Measurements from ENCODE around the gene HYPK. TPM values are rescaled to one million over a fixed set of nuclear protein-coding genes. Genes with fewer than 3 reads are reported as not detected.

The HYPK gene
- total RNA-seq (10 to 100 TPM; 23.6 to 24.6 TPM), polyA plus RNA-seq (10 to 100 TPM; 10.2 to 15.2 TPM)

GRCh38 chr15:43800286-43801141 is at the start of gene HYPK:
TSS of gene HYPK (plus strand) at chr15:43800599. CDS start at chr15:43800623, 24 bp downstream.
- H3K4me1 Mint-ChIP-seq = peaks cover 16 to 55% (median 39%) of the 10 kb centered on the region in 4 donors

DNA sequence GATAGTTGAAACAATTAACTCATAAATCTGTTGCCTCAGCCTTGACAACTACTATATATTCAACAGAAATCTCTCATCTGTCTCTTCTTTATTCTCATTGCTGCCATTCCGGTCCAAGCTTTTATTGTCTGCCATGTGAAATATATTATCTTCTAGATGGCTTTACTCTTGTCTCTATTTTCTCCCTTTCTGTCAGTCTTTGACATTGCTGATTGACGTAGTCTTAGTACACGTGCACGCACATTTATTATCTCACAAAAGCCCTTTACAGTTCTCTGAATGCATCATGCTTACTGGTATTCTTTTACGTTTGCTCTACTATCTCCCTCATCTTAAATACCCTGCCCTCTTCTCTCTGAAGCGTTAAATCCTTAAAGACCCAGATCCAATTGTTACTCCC is 48.5 kb upstream of the HYPK start:
- H3K27ac ChIP-seq (ENCODE audit: low read depth, low read length) = no peak overlapping the region
- intact Hi-C loops (cut with micrococcal nuclease) = no loop called here
- ChIA-PET CTCF (ENCODE audit: partially characterized antibody) (interaction anchor here (5.5 kb wide), 1 partner anchor 26 kb away, joined by 26 read pairs; the partner anchor contains the start of gene ELL3), POLR2A (ENCODE audit: partially characterized antibody) (interaction anchor here (2.1 kb wide), 1 partner anchor 41 kb away, joined by 9 read pairs; the partner anchor contains the start of gene SERF2)
- H3K4me3 ChIP-seq (ENCODE audit: low read length in 2 of 2) = no peak overlapping the region
- H3K9me3 Mint-ChIP-seq = peaks cover 0 to under 1% (median 0%) of the 10 kb centered on the region in 8 donors
- no peak for DNase-seq
- H3K27me3 Mint-ChIP-seq = no peaks in the 10 kb centered on the region
- H3K27ac Mint-ChIP-seq = peak overlapping the region; percentile 18 to 96 (median 44)
- peaks cover 66% of the 10 kb centered on the region for H3K4me1 ChIP-seq (ENCODE audit: insufficient read depth, low read length)
- H3K36me3 ChIP-seq (ENCODE audit: insufficient read depth, low read length) = peaks cover 34% of the 10 kb centered on the region
- H3K4me3 Mint-ChIP-seq = peak overlapping the region in 7 of 8 donors; percentile 2 to 87 (median 52)
- H3K36me3 Mint-ChIP-seq = peaks cover 18 to 48% of the 10 kb centered on the region in 2 donors
- no peaks in the 10 kb centered on the region for H3K27me3 ChIP-seq (ENCODE audit: insufficient read depth, low read length)
- H3K9me3 ChIP-seq (ENCODE audit: control insufficient read depth in 1 of 2, low read length in 2 of 2) = no peaks in the 10 kb centered on the region
- H3K4me1 Mint-ChIP-seq = peaks cover 27 to 67% (median 47%) of the 10 kb centered on the region in 4 donors

More at GRCh38 chr15:43800286-43801141, at the start of gene HYPK:
- Mint-ChIP-seq H3K27ac (peak within 1 kb of the TSS; percentile 92 to 100 (median 99)), H3K4me3 (peak within 1 kb of the TSS; percentile 98 to 100 (median 100)), H3K36me3 (peaks cover 49 to 69% of the 10 kb centered on the region in 2 donors), H3K9me3 (no peaks in the 10 kb centered on the region), H3K27me3 (no peaks in the 10 kb centered on the region)
- Histone ChIP-seq H3K4me1 (ENCODE audit: insufficient read depth, low read length) (peaks cover 32% of the 10 kb centered on the region), H3K4me3 (ENCODE audit: low read length in 2 of 2) (peak within 1 kb of the TSS; percentile 96 to 97), H3K27ac (ENCODE audit: low read depth, low read length) (peak within 1 kb of the TSS; percentile 76), H3K36me3 (ENCODE audit: insufficient read depth, low read length) (peaks cover 34% of the 10 kb centered on the region), H3K27me3 (ENCODE audit: insufficient read depth, low read length) (no peaks in the 10 kb centered on the region), H3K9me3 (ENCODE audit: control insufficient read depth in 1 of 2, low read length in 2 of 2) (no peaks in the 10 kb centered on the region)
- DNase-seq = peak; percentile 90 to 94 (median 91)
- intact Hi-C loops (cut with micrococcal nuclease) = loop anchor here (1.0 kb wide), 3 partner anchors 8 to 24 kb away; partner anchors contain the start of genes MFAP1 and SERF2
- CTCF ChIA-PET (ENCODE audit: partially characterized antibody) = interaction anchor here (1.1 to 1.3 kb wide), 3 partner anchors 10 to 30 kb away, joined by 4 to 6 read pairs (median 4); partner anchors contain the start of gene ELL3
- POLR2A ChIA-PET (ENCODE audit: partially characterized antibody) = interaction anchor here (0.6 to 6.7 kb wide), 22 partner anchors 9 to 1593 kb away, joined by 3 to 92 read pairs (median 4); partner anchors contain the start of genes ELL3, GOLM2, MFAP1 and PDIA3

DNA sequence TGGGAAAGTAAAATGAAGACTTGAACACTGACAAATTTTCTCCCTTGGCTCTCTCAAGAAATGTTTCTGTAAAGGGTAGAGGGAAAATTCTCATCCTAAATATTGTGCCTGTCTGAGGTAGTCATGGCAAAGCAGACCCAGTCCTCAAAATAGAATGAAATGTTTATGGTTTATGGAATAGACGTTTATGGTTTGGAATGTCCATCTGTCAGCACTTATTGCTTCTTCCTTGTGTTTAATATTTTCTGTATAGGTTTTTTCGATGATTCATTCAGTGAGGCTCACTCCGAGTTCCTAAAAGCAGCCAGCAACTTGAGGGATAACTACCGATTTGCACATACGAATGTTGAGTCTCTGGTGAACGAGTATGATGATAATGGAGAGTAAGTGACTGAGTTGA is 37.6 kb upstream of the HYPK start:
- peaks cover 59% of the 10 kb centered on the region for H3K36me3 ChIP-seq (ENCODE audit: insufficient read depth, low read length)
- no peak overlapping the region for H3K4me3 ChIP-seq (ENCODE audit: low read length in 2 of 2)
- H3K27me3 ChIP-seq (ENCODE audit: insufficient read depth, low read length) = no peaks in the 10 kb centered on the region
- H3K4me3 Mint-ChIP-seq = no peak overlapping the region
- no peaks in the 10 kb centered on the region for H3K9me3 Mint-ChIP-seq
- no peaks in the 10 kb centered on the region for H3K4me1 ChIP-seq (ENCODE audit: insufficient read depth, low read length)
- ChIA-PET CTCF (ENCODE audit: partially characterized antibody) (no interaction called here), POLR2A (ENCODE audit: partially characterized antibody) (no interaction called here)
- peaks cover 0 to 4% (median under 1%) of the 10 kb centered on the region in 4 donors for H3K4me1 Mint-ChIP-seq
- peak overlapping the region in 3 of 7 donors; percentile 11 to 64 (median 36) for H3K27ac Mint-ChIP-seq
- H3K9me3 ChIP-seq (ENCODE audit: control insufficient read depth in 1 of 2, low read length in 2 of 2) = no peaks in the 10 kb centered on the region
- no peak overlapping the region for H3K27ac ChIP-seq (ENCODE audit: low read depth, low read length)
- peaks cover 44 to 63% of the 10 kb centered on the region in 2 donors for H3K36me3 Mint-ChIP-seq
- intact Hi-C loops (cut with micrococcal nuclease) = no loop called here
- DNase-seq = no peak
- H3K27me3 Mint-ChIP-seq = no peaks in the 10 kb centered on the region

DNA sequence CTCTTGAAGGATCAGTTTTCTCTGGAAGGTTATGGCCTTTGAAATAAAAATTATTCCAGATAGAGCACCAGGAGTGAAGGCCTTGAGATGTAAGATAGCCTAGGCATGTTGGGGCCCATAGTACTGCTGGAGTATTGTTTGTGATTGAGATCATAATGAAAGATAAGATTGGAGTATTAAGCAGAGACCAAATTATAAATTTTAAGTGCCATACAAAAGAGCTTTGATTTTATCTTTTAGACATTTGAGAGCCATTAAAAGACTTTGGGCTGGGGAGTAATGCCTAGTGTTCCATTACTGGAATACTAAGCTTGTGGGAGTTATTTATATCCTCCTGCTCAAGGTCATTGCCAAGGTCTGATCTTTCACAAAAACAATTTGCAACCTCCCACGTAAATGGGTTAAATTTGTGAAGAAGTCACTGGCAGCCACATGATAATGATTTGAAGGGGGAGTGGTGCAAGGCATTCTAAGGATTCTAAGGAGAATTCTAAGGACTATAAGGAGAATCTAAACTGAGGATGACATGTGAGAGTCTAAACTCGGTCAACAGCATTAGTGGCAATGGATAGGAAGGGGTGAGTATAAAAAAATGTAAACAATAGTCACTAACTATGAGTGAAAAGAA is 36.5 kb upstream of the HYPK start:
- CTCF ChIA-PET (ENCODE audit: partially characterized antibody) = interaction anchor here (2.3 kb wide), 1 partner anchor 10 kb away, joined by 5 read pairs; no protein-coding TSS in a partner anchor

DNA sequence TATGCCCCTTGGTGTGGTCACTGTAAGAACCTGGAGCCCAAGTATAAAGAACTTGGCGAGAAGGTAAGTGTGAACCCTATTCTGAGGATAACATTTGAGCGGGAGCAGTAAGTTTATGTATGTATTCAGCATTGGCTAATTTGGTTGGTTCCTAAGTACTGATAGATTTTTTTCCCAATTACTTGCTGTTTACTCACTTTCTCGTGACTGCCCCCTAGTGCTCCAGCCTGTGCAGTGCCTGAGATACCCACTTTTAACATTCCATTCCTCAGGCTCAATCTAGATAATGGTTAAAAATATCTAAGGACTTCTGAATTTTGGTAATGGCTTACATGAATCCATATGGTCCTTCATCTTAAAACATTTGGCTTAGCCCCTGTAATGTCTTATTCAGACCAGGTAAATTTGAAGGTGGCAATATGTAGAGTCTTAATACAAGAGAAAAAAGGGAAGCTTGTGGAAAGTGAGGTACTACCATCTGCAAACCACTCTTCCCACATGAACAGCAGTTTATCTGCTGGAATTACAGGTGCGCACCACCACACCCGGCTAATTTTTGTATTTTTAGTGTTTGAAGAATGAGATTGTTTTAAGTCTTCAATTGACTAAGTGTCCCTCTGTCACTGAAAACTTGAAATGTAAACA is 30.7 kb upstream of the HYPK start:
- Mint-ChIP-seq H3K4me1 (peaks cover 0 to 7% (median 2%) of the 10 kb centered on the region in 4 donors), H3K4me3 (no peak overlapping the region), H3K9me3 (no peaks in the 10 kb centered on the region), H3K36me3 (peaks cover 38 to 82% of the 10 kb centered on the region in 2 donors), H3K27ac (peak overlapping the region in 6 of 7 donors; percentile 6 to 79 (median 60)), H3K27me3 (no peaks in the 10 kb centered on the region)
- ChIA-PET CTCF (ENCODE audit: partially characterized antibody) (interaction anchor here (0.6 to 2.2 kb wide), 11 partner anchors 7 to 985 kb away, joined by 3 to 15 read pairs (median 5); partner anchors contain the start of genes ELL3, HYPK, SERF2 and SERINC4), POLR2A (ENCODE audit: partially characterized antibody) (interaction anchor here (0.9 to 1.7 kb wide), 3 partner anchors 14 to 31 kb away, joined by 3 to 9 read pairs (median 3); partner anchors contain the start of genes HYPK and SERINC4)
- DNase-seq = peak; percentile 50 to 59 (median 55)
- no peaks in the 10 kb centered on the region for H3K4me1 ChIP-seq (ENCODE audit: insufficient read depth, low read length)
- no peaks in the 10 kb centered on the region for H3K9me3 ChIP-seq (ENCODE audit: control insufficient read depth in 1 of 2, low read length in 2 of 2)
- H3K36me3 ChIP-seq (ENCODE audit: insufficient read depth, low read length) = peaks cover 72% of the 10 kb centered on the region
- H3K4me3 ChIP-seq (ENCODE audit: low read length in 2 of 2) = no peak overlapping the region
- no peak overlapping the region for H3K27ac ChIP-seq (ENCODE audit: low read depth, low read length)
- intact Hi-C loops (cut with micrococcal nuclease) = loop anchor here (1.0 to 2.0 kb wide), 2 partner anchors 8 to 23 kb away; partner anchors contain the start of gene PDIA3
- H3K27me3 ChIP-seq (ENCODE audit: insufficient read depth, low read length) = no peaks in the 10 kb centered on the region

More for the DNA sequence above, 36.5 kb upstream of the HYPK start:
- Histone ChIP-seq H3K4me3 (ENCODE audit: low read length in 2 of 2) (no peak overlapping the region), H3K27ac (ENCODE audit: low read depth, low read length) (no peak overlapping the region), H3K27me3 (ENCODE audit: insufficient read depth, low read length) (no peaks in the 10 kb centered on the region), H3K36me3 (ENCODE audit: insufficient read depth, low read length) (peaks cover 61% of the 10 kb centered on the region), H3K4me1 (ENCODE audit: insufficient read depth, low read length) (no peaks in the 10 kb centered on the region), H3K9me3 (ENCODE audit: control insufficient read depth in 1 of 2, low read length in 2 of 2) (no peaks in the 10 kb centered on the region)
- Mint-ChIP-seq H3K4me1 (peaks cover 0 to 4% (median 0%) of the 10 kb centered on the region in 4 donors), H3K4me3 (no peak overlapping the region), H3K27ac (peak overlapping the region in 6 of 7 donors; percentile 16 to 83 (median 38)), H3K36me3 (peaks cover 42 to 72% of the 10 kb centered on the region in 2 donors), H3K9me3 (no peaks in the 10 kb centered on the region), H3K27me3 (no peaks in the 10 kb centered on the region)
- POLR2A ChIA-PET (ENCODE audit: partially characterized antibody) = interaction anchor here (1.1 to 1.7 kb wide), 2 partner anchors 11 kb away, joined by 3 to 6 read pairs; no protein-coding TSS in a partner anchor
- intact Hi-C loops (cut with micrococcal nuclease) = no loop called here
- DNase-seq = no peak

- H3K27ac ChIP-seq (ENCODE audit: low read depth, low read length) = no peak overlapping the region
- Mint-ChIP-seq H3K27me3 (no peaks in the 10 kb centered on the region), H3K4me1 (peaks cover 2 to 13% (median 4%) of the 10 kb centered on the region in 4 donors), H3K36me3 (peaks cover 32 to 65% of the 10 kb centered on the region in 2 donors), H3K4me3 (no peak overlapping the region), H3K9me3 (no peaks in the 10 kb centered on the region), H3K27ac (peak overlapping the region in 4 of 7 donors; percentile 9 to 63 (median 40))
- H3K4me1 ChIP-seq (ENCODE audit: insufficient read depth, low read length) = peaks cover 6% of the 10 kb centered on the region
- peaks cover 51% of the 10 kb centered on the region for H3K36me3 ChIP-seq (ENCODE audit: insufficient read depth, low read length)
- H3K27me3 ChIP-seq (ENCODE audit: insufficient read depth, low read length) = no peaks in the 10 kb centered on the region
- intact Hi-C loops (cut with micrococcal nuclease) = no loop called here
- no peak for DNase-seq
- ChIA-PET CTCF (ENCODE audit: partially characterized antibody) (interaction anchor here (1.0 to 2.2 kb wide), 3 partner anchors 11 to 29 kb away, joined by 4 to 10 read pairs (median 5); no protein-coding TSS in a partner anchor), POLR2A (ENCODE audit: partially characterized antibody) (interaction anchor here (1.5 to 1.8 kb wide), 3 partner anchors 21 to 26 kb away, joined by 4 to 7 read pairs (median 6); partner anchors contain the start of genes PDIA3 and SERF2)
- H3K9me3 ChIP-seq (ENCODE audit: control insufficient read depth in 1 of 2, low read length in 2 of 2) = no peaks in the 10 kb centered on the region
- no peak overlapping the region for H3K4me3 ChIP-seq (ENCODE audit: low read length in 2 of 2)
Observed at GRCh38 chr15:43771816-43772215, 28.6 kb upstream of the HYPK start.

Measured in CD4-positive, alpha-beta memory T cell (primary cell).